NCI-H1694 (cell line): Measurements from ENCODE around the gene PDZD4.
A peak's percentile ranks its signal among the peaks of the same experiment; 100 is the strongest.

ENCODE experiments used
- DNase-seq: peaks from one replicate; lab custom pipeline; 2025; lab: John Stamatoyannopoulos, UW

Gene PDZD4

DNA sequence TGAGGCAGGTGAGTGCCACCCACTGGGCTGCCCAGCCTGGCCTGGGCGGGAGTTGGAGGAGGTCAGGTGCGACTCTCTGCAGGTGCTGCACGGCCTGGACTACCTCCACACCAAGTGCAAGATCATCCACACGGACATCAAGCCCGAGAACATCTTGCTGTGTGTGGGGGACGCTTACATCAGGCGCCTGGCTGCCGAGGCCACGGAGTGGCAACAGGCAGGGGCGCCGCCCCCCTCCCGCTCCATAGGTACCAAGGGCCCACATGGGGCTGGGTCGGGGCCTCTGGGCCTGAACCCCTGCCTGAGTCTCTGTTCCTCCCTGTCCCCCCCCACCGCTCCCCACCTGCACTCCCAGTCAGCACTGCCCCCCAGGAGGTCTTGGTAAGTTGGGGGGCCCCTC lies 47.5 kb downstream of the PDZD4 start:
- no peak for DNase-seq

DNA sequence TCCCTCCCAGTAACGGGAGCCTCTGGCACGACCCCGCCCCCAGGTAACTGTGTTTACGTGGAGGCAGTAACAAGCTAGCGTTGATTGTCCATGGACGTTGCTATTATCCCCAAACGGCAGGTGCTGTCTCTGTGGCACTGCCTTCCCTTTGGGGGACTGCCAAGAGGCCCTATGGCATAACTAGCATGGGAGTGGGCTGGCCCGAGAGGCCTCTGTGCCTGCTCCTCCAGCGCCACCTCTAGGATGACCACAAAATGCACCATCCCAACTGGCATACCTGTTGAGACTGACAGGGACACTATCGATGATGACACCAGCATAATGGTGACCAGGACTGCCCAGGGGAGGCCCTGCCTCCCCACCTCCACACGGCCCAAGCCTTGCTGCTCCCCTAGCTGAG lies 48.0 kb downstream of the PDZD4 start:
- DNase-seq: peak; percentile 93

DNA sequence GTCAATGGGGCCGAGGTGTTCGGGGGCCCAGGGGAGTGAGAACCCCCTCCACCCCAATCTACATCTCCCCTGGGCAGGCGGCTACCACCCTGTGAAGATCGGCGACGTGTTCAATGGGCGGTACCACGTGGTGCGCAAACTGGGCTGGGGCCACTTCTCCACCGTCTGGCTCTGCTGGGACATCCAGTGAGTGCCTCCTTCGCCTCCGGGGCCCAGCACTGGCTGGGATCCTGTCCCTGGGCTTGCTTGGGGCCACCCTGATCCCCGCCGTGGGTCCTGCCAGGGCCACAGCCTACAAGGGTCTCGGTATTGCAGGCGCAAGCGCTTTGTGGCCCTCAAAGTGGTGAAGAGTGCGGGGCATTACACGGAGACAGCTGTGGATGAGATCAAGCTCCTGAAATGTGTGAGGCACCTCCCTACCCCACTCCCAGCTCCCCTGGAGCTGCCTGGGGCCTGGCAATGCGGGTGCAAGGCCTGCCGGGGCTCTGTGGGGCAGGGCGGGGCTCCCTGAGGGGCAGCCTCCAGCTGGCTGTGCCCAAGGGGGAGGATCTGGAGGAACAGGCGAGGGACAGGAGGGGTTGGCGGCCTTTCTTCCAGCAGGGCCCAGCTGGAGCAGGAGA lies 48.8 kb downstream of the PDZD4 start:
- no peak for DNase-seq

DNA sequence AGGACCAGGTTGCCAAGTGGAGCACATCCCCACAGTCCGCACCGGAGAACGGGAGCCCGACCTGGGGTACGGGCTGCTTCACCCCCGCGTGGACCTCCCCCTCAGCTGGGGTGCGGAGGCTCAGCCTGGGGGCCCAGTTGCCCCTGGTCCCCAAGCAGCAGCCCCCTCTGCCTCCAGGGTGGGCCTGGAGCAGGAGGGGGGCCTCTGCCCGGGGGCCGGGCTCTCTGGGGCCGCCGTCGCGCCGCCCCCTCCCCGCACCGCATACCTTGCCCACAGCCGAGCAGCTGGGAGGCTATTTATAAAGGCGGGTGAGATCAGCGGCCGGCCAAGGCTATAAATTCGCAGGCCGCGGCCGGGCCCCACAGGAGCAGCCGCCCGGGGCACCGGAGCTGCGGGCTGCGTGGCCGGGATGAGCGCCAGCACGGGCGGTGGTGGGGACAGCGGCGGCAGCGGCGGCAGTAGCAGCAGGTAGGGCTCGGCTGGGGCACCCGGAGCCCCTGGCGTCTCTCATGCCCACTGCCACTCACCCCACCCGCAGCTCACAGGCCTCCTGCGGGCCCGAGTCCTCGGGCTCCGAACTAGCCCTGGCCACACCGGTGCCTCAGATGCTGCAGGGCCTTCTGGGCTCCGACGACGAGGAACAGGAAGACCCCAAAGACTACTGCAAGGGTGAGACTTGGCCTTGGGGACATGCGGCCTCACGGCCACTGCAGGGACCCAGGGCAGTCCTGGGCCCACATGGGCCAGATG lies 49.5 kb downstream of the PDZD4 start, which contains the start of gene SRPK3:
Gene SRPK3, plus strand, starts transcription at position 364 of the 750 bp plus-strand sequence. Its CDS starts 46 bp downstream, at position 410.
- no peak for DNase-seq

DNA sequence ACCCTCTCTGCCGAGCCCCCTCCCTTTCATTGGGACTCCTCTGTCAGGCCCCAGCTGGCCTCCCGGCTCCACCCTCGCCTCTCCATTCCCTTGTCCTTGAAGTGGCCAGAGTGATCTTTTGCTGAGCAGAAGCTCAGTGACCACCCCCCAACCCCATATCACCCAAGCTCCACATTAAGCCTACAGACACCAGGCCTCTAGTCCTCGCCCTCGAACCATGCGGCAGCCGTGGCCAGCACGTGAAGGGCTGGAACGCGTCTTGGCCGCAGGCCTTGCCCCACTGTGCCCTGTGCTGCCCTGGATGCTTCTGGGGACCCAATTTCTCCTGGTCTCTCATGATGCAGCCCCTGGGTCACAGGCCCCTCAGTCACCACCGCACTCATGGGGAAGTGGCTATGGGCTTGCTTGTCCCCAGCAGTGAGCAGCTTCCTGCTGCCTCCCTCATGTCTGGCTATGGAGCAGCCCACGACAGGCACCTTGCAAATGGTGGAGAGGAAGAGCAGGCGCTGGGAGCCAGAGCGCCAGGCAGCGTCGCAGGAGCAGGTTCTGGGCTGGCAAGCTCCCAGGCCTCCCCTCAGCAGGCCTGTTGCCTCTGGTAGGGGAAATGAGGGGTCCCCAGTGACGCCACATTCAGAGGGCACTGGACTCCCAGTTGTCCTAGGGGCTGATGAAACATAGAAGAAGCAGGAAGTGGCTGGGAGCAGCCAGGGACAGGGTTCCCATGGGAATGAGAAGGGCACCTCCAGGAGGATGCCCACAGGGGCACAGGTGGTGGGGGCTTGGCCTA lies 50.3 kb downstream of the PDZD4 start:
- no peak for DNase-seq

DNA sequence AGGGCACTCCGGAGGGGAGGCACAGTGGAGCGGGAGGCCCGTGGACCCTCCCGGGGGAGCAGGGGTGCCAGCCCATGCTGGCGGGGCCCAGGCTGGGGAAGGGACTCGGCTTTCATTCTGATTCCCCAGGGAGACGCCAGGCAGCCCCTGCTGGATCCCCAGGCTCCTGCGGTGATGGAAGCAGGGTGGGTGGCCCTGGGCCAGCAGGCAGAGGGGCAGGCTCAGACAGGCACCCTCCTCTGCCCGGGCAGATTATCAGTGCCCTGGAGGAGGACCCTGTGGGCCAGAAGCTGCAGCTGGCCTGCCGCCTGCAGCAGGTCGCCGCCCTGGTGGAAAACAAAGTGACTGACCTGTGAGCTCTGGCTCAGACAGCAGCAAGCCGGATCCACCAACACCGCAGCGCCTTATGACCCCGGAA lies 51.7 kb downstream of the PDZD4 start:
- DNase-seq: peak; percentile 45

DNA sequence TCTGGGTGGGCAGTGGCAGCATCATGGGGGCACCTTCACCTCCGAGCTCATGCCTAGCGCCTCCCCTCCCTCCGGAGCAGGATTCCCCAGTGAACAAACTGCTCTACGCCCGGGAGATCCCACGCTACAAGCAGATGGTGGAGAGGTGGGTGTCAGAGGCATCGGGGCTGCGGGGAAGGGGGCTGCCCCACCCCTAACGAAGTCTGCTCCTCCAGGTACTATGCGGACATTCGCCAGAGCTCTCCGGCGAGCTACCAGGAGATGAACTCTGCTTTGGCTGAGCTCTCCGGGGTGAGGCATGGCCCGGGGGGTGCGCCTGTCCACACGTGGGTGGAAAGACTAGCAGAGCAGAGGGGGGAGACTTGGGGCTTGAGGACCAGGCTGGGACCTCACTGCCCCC lies 52.2 kb downstream of the PDZD4 start:
- DNase-seq: no peak

DNA sequence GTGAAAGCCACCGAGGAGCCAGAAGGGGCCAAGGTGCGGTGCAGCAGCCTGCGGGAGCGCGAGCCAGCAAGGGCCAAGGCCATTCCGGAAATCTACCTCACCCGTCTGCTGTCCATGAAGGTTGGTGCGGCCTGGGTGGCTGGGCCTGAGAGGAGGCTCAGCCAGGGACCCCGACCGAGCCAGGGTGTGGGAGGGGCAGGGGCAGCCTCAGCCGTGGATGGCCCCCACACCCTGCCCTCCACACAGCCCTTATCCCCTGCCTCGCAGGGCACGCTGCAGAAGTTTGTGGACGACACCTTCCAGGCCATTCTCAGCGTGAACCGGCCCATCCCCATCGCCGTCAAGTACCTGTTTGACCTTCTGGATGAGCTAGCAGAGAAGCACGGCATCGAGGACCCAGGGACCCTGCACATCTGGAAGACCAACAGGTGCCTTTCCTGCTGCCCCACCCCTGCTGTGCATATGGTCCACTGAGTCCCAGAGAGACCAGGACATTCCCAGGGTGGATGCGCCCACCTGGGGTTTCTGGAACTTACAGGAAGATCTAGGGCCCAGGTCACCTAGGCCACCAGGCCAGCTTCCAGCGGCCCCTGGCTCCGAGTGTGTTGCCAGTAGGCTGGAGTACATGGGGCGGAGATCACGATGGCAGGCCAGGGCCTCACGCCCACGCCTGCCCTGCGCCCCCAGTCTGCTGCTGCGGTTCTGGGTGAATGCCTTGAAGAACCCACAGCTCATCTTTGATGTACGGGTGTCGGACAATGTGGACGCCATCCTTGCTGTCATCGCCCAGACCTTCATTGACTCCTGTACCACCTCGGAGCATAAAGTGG lies 52.9 kb downstream of the PDZD4 start:
- DNase-seq: no peak

DNA sequence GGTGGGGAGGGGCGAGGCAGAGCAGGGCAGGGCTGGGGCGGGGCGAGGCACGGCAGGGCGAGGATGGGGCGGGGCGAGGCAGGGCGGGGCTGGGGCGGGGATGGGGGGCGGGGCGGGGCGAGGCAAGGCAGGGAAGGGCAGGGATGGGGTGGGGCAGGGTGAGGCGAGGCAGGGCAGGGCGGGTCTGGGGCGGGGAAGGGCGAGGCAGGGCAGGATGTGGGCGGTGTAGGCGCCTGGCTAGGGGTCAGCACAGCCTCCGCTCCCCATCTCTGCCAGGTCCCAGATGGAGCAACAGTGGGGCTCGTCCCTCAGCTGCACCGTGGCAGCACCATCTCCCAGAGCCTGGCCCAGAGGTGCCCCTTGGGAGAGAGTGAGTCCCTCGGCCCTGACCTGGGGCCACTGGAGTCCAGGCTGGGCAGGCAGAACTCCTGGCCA lies 53.7 kb downstream of the PDZD4 start:
- DNase-seq: no peak

DNA sequence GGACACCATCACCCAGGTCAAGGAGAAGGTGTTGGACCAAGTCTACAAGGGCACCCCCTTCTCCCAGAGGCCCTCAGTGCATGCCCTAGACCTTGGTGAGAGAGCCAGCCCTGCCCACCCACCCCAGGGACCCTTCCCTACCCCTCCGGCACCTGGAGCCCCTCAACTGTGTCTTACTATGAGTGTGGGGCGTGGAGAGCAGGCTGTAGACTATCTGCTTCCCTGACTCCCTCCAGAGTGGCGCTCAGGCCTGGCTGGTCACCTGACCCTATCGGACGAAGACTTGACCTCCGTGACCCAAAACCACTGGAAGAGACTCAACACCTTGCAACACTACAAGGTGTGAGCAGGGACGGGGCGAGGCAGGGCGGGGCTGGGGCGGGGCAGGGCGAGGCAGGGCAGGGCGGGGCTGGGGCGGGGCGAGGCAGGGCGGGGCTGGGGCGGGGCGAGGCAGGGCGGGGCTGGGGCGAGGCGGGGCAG lies 54.2 kb downstream of the PDZD4 start:
- DNase-seq: no peak

DNA sequence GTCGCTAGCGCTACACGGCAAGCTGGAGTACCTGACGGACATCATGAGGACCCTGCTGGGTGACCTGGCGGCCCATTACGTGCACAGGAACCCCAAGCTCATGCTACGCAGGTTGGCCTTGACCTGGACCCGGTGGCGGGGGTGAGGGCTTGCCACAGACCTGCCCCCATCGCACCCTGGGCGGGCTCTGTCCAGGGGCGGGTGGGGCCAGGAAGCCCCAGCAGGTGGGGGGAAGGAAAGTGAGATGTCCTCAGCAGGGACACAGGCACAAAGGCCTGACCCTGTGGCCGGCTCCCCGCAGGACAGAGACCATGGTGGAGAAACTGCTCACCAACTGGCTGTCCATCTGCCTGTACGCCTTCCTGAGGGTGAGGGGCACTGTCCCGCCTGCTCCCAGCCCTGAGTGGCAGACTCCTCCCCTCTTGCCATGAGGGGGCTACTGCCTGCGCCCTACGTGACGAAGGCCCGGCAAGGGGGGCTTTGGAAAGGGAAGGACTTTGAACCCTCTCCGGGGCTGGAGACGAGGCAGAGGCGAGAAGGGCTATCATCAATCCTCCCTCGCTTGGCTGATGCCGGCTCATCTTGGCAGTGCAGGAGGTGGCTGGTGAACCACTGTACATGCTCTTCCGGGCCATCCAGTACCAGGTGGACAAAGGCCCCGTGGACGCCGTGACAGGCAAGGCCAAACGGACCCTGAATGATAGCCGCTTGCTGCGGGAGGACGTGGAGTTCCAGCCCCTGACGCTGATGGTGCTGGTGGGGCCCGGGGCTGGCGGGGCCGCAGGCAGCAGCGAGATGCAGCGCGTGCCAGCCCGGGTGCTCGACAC lies 54.8 kb downstream of the PDZD4 start:
- no peak for DNase-seq

DNA sequence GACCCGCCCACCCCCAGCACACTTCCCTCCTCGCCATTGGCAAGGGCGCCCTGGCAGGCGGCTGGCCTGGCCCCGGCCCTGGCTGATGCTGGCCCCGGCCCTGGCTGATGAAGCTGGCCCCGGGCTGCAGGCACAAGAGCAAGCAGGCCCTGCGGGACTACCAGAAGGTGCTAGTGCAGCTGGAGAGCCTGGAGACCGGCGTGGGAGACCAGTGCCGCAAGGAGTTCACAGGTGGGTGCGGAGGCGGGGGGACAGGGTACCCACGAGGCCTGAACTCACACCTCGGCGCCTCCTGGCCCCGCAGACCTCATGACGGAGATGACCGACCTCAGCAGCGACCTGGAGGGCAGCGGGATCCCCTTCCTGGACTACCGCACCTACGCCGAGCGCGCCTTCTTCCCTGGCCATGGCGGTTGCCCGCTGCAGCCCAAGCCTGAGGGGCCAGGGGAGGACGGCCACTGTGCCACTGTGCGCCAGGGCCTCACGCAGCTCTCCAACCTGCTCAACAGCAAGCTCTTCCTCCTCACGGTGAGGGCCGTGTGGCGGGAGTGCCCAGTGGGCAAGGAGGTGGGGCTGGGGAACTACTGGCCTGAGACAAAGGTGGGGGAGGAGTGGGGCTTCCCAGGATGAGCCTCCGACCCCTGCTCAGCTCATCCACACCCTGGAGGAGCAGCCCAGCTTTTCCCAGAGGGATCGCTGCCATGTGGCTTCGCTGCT lies 55.6 kb downstream of the PDZD4 start:
- DNase-seq: no peak

DNA sequence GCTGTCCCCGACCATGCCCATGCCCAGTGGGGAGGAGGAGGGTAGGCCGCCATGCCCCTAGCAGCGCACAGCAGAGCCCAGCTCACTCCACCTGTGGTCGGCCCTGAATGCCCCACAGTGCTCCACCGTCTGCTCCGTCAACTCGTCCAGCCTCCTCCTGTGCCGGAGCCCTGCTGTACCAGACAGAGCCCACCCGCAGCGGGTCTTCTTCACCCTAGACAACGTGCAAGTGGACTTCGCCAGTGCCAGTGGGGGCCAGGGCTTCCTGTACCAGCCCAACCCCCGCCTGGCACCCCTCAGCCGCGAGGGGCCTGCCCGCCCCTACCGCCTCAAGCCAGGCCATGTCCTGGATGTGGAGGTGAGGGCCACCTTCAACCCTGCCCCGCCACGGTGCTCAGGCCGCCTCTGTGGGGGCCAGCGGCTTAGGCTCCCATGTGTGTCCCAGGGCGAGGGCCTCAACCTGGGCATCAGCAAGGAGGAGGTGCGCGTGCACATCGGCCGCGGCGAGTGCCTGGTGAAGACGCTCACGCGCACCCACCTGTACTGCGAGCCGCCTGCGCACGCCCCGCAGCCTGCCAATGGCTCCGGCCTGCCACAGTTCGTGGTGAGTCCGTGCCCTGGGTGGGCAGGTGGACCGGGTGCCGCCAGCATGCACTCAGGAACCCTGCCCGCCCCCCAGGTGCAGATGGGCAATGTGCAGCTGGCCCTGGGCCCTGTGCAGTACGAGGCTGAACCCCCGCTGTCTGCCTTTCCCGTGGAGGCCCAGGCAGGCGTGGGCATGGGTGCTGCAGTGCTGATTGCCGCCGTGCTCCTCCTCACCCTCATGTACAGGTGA lies 56.4 kb downstream of the PDZD4 start:
- no peak for DNase-seq

DNA sequence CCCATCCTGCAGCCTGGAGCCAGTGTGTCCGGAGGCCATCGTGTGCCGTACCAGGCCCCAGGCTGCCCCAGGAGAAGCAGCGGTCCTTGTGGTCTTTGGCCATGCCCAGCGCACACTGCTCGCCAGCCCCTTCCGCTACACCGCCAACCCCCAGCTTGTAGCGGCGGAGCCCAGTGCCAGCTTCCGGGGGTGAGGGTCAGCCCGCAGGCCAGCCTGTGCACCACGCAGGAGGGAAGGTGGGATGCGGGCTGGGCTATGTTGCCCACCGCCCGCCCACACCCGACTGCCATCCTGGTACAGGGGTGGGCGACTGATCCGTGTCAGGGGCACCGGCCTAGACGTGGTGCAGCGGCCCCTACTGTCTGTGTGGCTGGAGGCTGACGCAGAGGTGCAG lies 57.1 kb downstream of the PDZD4 start:
- DNase-seq: no peak

DNA sequence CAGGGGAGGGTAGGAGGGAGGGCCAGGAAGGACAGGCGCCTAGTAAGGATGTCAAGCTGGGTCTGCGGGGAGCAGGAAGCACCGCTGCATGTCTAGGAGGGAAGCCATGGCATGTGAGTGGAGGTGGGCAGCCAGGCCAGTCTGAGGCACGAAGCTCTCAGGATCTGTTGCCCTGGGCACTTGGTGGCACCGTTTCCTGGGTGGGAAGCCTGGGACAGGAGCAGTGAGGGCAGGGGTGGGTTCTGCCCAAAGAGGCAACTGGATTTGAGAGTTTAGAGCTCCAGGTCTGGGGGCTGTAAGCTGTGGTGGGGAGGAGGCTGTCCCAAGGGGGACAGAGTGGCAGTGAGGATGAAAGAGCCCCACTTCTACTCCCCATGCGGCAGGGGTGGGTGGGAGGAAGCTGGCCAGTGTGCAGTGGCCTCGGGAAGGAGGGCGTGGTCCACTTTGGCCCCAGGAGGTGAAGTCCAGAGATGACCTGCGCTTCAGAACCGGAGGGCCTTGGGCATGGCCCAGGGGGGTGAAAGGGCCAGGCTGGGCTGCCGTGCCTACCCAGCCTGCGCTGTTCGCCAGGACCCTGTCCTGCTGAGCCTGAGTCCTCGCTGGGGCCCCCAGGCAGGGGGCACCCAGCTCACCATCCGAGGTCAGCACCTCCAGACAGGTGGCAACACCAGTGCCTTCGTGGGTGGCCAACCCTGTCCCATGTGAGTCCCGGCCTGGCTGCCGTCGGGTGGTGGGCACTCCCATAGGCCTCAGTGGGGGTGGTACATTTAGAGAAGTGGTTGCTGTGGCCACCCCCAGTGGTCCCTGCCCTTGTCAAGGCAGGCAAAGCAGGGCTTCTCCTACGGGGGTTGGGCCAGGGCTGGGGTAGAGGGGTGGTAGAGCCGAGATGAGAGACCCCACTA lies 57.8 kb downstream of the PDZD4 start:
- DNase-seq: no peak

DNA sequence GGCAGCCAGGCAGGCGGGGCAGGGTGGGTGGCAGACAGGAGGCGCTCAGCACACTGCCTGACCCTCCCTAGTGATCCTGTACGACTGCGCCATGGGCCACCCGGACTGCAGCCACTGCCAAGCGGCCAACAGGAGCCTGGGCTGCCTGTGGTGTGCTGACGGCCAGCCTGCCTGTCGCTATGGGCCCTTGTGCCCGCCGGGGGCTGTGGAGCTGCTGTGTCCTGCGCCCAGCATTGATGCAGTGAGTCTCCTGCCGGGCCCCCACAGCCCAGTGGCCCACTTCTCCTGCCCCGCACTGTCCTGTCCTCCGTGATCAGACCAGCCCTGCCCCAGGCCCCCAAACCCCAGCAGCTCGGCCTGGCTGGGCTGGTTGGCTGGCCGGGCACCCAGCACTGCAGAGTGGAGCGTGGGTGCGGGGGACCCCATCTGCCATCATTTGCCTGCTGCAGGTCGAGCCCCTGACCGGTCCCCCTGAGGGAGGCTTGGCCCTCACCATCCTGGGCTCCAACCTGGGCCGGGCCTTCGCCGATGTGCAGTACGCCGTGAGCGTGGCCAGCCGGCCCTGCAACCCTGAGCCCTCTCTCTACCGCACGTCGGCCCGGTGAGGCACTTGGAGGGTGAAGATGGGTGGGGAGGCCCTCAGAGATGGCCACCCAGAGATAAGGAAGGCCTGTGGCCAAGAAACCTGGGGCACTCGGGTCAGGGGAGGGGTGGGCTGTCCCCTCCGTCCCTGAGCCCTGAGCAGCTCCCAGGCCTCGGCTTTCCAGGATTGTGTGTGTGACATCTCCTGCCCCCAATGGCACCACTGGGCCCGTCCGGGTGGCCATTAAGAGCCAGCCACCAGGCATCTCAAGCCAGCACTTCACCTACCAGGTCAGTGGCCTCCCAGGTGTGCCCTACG lies 58.7 kb downstream of the PDZD4 start:
- DNase-seq: no peak
